Activated CD4-positive, alpha-beta T cell treated with anti-CD3 and anti-CD28 coated beads, Interleukin-2, amount 50 U/mL, for 16 hours (primary cell): Measurements from ENCODE around the gene ARHGDIA.

Experiments
- DNase-seq: peaks from one replicate; pipeline ENCODE4 v3.0.0-alpha.2; 2020

ARHGDIA gene

GRCh38 chr17:81860756-81861568, 10.2 kb downstream of the ARHGDIA start:
- DNase-seq = peak; percentile 100

GRCh38 chr17:81859906-81860755, 11.0 kb downstream of the ARHGDIA start, which contains the start of gene P4HB:
Gene P4HB (minus strand): TSS chr17:81860535. CDS start chr17:81860471, 64 bp downstream.
- DNase-seq = peak; percentile 9

- DNase-seq = peak; percentile 20
These were observed 11.9 kb downstream of the ARHGDIA start for GRCh38 chr17:81858967-81859905.

- no peak for DNase-seq
These were observed 12.8 kb downstream of the ARHGDIA start for GRCh38 chr17:81858170-81858966.

GRCh38 chr17:81854974-81855774, 16.0 kb downstream of the ARHGDIA start:
- no peak for DNase-seq

- DNase-seq = no peak
These were observed 18.9 kb downstream of the ARHGDIA start for GRCh38 chr17:81852237-81852636.

- DNase-seq = no peak
These were observed 19.7 kb downstream of the ARHGDIA start for GRCh38 chr17:81851423-81851822.

- DNase-seq = no peak
These were observed 21.7 kb downstream of the ARHGDIA start for GRCh38 chr17:81849457-81849856.

- no peak for DNase-seq
These were observed 24.1 kb downstream of the ARHGDIA start for GRCh38 chr17:81846743-81847689.

- DNase-seq = no peak
These were observed 25.0 kb downstream of the ARHGDIA start for GRCh38 chr17:81845881-81846742.

- no peak for DNase-seq
These were observed 25.8 kb downstream of the ARHGDIA start for GRCh38 chr17:81845361-81845760.

GRCh38 chr17:81844887-81845286, 26.2 kb downstream of the ARHGDIA start:
- no peak for DNase-seq

GRCh38 chr17:81844327-81844851, 26.7 kb downstream of the ARHGDIA start:
- no peak for DNase-seq

GRCh38 chr17:81843713-81844326, 27.3 kb downstream of the ARHGDIA start:
- no peak for DNase-seq

GRCh38 chr17:81842725-81843504, 28.2 kb downstream of the ARHGDIA start:
- no peak for DNase-seq

GRCh38 chr17:81842378-81842724, 28.8 kb downstream of the ARHGDIA start:
- no peak for DNase-seq

GRCh38 chr17:81841866-81842265, 29.3 kb downstream of the ARHGDIA start:
- no peak for DNase-seq
